Endothelial cell of umbilical vein (primary cell): ENCODE data around the gene TMEM170B. TPM values are rescaled to one million over a fixed set of nuclear protein-coding genes. Genes with fewer than 3 reads are reported as not detected.
A peak's percentile ranks its signal among the peaks of the same experiment; 100 is the strongest.

Source experiments
- BruUV-seq: library from RNA; stranded (reverse); fragments of 400-500 nt; replicated peaks from 2 replicates; lab custom pipeline; 2021; lab: Mats Ljungman, UMichigan
- CTCF ChIA-PET: fragments of 300-600, 350-600 bp; sonication (Branson Sonifier 250); formaldehyde crosslinking; loops from one replicate; lab custom pipeline; 2021; ENCODE audit warnings: antibody characterized with exemption, inconsistent platforms; lab: Charles Lee
- POLR2A ChIA-PET: fragments of 300-600, 350-600 bp; sonication (Branson Sonifier 250); formaldehyde crosslinking; loops from one replicate; lab custom pipeline; 2021; ENCODE audit warnings: antibody characterized with exemption, inconsistent platforms; lab: Charles Lee
- DNase-seq: peaks from one replicate; pipeline ENCODE4 v3.0.0-alpha.2; 2011; ENCODE audit warnings: low read depth, low spot score
- FAIRE-seq: peaks from 2 replicates; lab custom pipeline; 2011; peaks lifted over from hg19 to GRCh38; lab: Jason Lieb, UNC
- H2AFZ ChIP-seq: 2 replicates; pipeline ENCODE4 v1.6.0; 2012; ENCODE audit warnings: low read depth, low read length, control low read depth, inconsistent platforms
- H3K27ac ChIP-seq: 2 replicates; pipeline ENCODE4 v1.5.1; 2011; ENCODE audit warnings: low read depth, mild to moderate bottlenecking, control low read depth, low read length, moderate library complexity; ENCODE audit not compliant: insufficient read depth
- H3K27me3 ChIP-seq, 2 experiments: 2 replicates each; pipeline versions ENCODE4 v1.6.0 to v1.6.1; 2011; ENCODE audit warnings: low read length in 2 of 2, mixed read lengths in 1 of 2; ENCODE audit not compliant: control insufficient read depth in 2 of 2, insufficient read depth in 2 of 2
- H3K36me3 ChIP-seq, 2 experiments: 2 replicates in 1 of 2; 3 replicates in 1 of 2; pipeline ENCODE4 v1.5.1; 2011; ENCODE audit warnings: low read length in 2 of 2, mild to moderate bottlenecking in 1 of 2, moderate library complexity in 1 of 2; ENCODE audit not compliant: control insufficient read depth in 2 of 2, insufficient read depth in 2 of 2; ENCODE audit errors: extremely low read depth in 1 of 2
- H3K4me1 ChIP-seq: 3 replicates; pipeline ENCODE4 v1.5.1; 2011; ENCODE audit warnings: mild to moderate bottlenecking, low read length; ENCODE audit not compliant: control insufficient read depth, insufficient read depth; ENCODE audit errors: extremely low read depth
- H3K4me2 ChIP-seq: 2 replicates; pipeline ENCODE4 v1.6.1; 2011; ENCODE audit warnings: low read length, control low read depth, mixed read lengths; ENCODE audit not compliant: insufficient read depth
- H3K4me3 ChIP-seq, 3 experiments: fragments of 200-600 bp in 1 of 3; sonication (generic), shearing (Covaris generic) in 1 of 3; replicated peaks in 1 of 3; 2 replicates each; pipeline ENCODE4 v1.5.1; 2011 to 2016; ENCODE audit warnings: control low read depth in 3 of 3, low read length in 3 of 3, mild to moderate bottlenecking in 2 of 3, inconsistent platforms in 1 of 3, low read depth in 1 of 3, moderate library complexity in 1 of 3; ENCODE audit not compliant: insufficient read depth in 1 of 3
- H3K79me2 ChIP-seq: 2 replicates; pipeline ENCODE4 v1.6.0; 2012; ENCODE audit warnings: low read length, inconsistent platforms; ENCODE audit not compliant: control insufficient read depth, insufficient read depth
- H3K9ac ChIP-seq: replicated peaks from 2 replicates; pipeline ENCODE3; 2011; ENCODE audit warnings: low read length, control low read depth; ENCODE audit not compliant: insufficient read depth; ENCODE audit errors: extremely low read depth
- H3K9me1 ChIP-seq: replicated peaks from 3 replicates; pipeline ENCODE4 v1.6.0; 2011; ENCODE audit warnings: mild to moderate bottlenecking, low read length; ENCODE audit not compliant: control insufficient read depth, insufficient read depth; ENCODE audit errors: extremely low read depth
- H3K9me3 ChIP-seq: replicated peaks from 2 replicates; pipeline ENCODE4 v1.5.1; 2012; ENCODE audit warnings: low read length, inconsistent platforms; ENCODE audit not compliant: control insufficient read depth, insufficient read depth
- H4K20me1 ChIP-seq: replicated peaks from 2 replicates; pipeline ENCODE3; 2011; ENCODE audit warnings: mild to moderate bottlenecking, low read length; ENCODE audit not compliant: control insufficient read depth, insufficient read depth; ENCODE audit errors: extremely low read depth
- CTCF ChIP-seq, 2 donors: IDR thresholded peaks; 1 replicate in 1 of 2; 2 replicates in 1 of 2; pipeline ENCODE4 v1.5.1; 2011; ENCODE audit warnings: low read length in 2 of 2, mild to moderate bottlenecking in 2 of 2, moderate library complexity in 2 of 2, control low read depth in 1 of 2, inconsistent platforms in 1 of 2, low read depth in 1 of 2; ENCODE audit not compliant: insufficient read depth in 1 of 2; ENCODE audit errors: extremely low read depth in 1 of 2
- EZH2 ChIP-seq: IDR thresholded peaks from 2 replicates; pipeline ENCODE4 v1.6.1; 2012; ENCODE audit warnings: borderline replicate concordance, low read depth, mild to moderate bottlenecking, moderate library complexity, low read length, inconsistent platforms; ENCODE audit not compliant: severe bottlenecking
- FOS ChIP-seq: IDR thresholded peaks from 2 replicates; pipeline ENCODE4 v1.6.1; 2011; ENCODE audit warnings: mild to moderate bottlenecking, low read length, moderate library complexity, borderline replicate concordance; ENCODE audit not compliant: insufficient read depth
- GATA2 ChIP-seq: IDR thresholded peaks from 2 replicates; pipeline ENCODE4 v1.7.0; 2011; ENCODE audit warnings: low read depth, mild to moderate bottlenecking, moderate library complexity, mixed read lengths, low read length; ENCODE audit not compliant: insufficient read length, insufficient read depth
- JUN ChIP-seq: IDR thresholded peaks from 2 replicates; pipeline ENCODE4 v1.6.1; 2011; ENCODE audit warnings: borderline replicate concordance, low read depth; ENCODE audit not compliant: insufficient read length, insufficient read depth
- MAX ChIP-seq: IDR thresholded peaks from 2 replicates; pipeline ENCODE4 v1.6.1; 2011; ENCODE audit not compliant: insufficient read depth, insufficient read length
- MYC ChIP-seq: IDR thresholded peaks from one replicate; pipeline ENCODE4 v1.6.1; 2011; ENCODE audit warnings: mild to moderate bottlenecking, low read depth, low read length
- POLR2A ChIP-seq: IDR thresholded peaks from 2 replicates; pipeline ENCODE4 v1.6.1; 2012; ENCODE audit warnings: low read depth, mild to moderate bottlenecking, control low read depth, low read length
- POLR2AphosphoS5 ChIP-seq: IDR thresholded peaks from 2 replicates; pipeline ENCODE4 v1.6.1; 2012; ENCODE audit warnings: low read depth, mild to moderate bottlenecking, control low read depth, low read length, moderate library complexity; ENCODE audit not compliant: insufficient read depth
- dilution Hi-C: fragments of 300-500 bp; cut with MboI; formaldehyde crosslinking; loops from one replicate; pipeline ENCODE4 v1.15.0; 2019; ENCODE audit warnings: low sequenced_read_pairs; ENCODE audit not compliant: extremely low pct_ligation_motif_present
- intact Hi-C: fragments of 100-400 bp; cut with micrococcal nuclease; formaldehyde crosslinking; loops from one replicate; pipeline ENCODE4 v1.10.0; 2022
- polyA plus RNA-seq, 4 experiments: library from polyadenylated mRNA; depleted of rRNA in 3 of 4; stranded (reverse) in 3 of 4; unstranded in 1 of 4; fragments of >200 nt; gene quantifications; 2 replicates each; pipeline versions ENCODE4 v1.2.1 to v1.2.3, GENCODE V29; 2011 to 2012; ENCODE audit warnings: missing spikeins in 1 of 4
- total RNA-seq: library from RNA; stranded (reverse); gene quantifications from 2 replicates; pipeline ENCODE4 v1.2.3, GENCODE V29; 2021

TMEM170B gene
- total and polyA plus RNA-seq, 2 donors (not counting 3 experiments of a cell fraction or from before 2014, with no cell fraction given), result 1.1 to 4.2 TPM

DNA sequence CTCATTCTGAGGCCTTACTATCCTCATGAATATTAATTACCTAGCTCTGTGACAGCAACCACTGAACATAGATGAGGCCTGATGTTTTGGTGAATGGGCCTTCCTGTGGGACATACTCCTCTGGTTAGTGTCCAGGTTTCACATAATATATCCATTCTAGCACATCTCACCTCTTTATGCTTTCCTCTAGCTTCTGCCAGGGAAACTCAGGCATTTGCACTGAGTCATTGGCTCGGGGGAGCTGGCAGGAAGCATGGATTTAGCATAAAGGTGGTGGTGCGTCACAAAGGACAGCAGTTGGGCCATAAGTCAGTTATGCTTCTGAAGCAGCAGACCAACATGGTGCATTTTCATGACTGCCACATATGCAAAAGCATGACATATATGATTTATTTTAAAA lies 37.5 kb upstream of the TMEM170B start:
- dilution Hi-C loops (no loop called here), intact Hi-C loops (no loop called here)
- Histone ChIP-seq H3K4me1 (peaks cover 5% of the 10 kb centered on the region), H4K20me1 (no peaks in the 10 kb centered on the region), H2AFZ (no peak overlapping the region), H3K36me3 (no peaks in the 10 kb centered on the region), H3K79me2 (no peaks in the 10 kb centered on the region), H3K4me3 (no peak overlapping the region), H3K9ac (no peak overlapping the region), H3K9me1 (no peaks in the 10 kb centered on the region), H3K4me2 (no peak overlapping the region), H3K9me3 (no peaks in the 10 kb centered on the region), H3K27ac (no peak overlapping the region), H3K27me3 (no peaks in the 10 kb centered on the region)
- peak; percentile 9 for DNase-seq
- BruUV-seq, result no TSS peak
- ChIA-PET POLR2A (no interaction called here), CTCF (interaction anchor here (0.6 to 9.2 kb wide), 6 partner anchors 76 to 545 kb away, joined by 3 to 136 read pairs (median 4); partner anchors contain the start of gene SMIM13)
- FAIRE-seq, result peak; percentile 49
- TF ChIP-seq GATA2 (no peak), POLR2A (no peak), JUN (no peak), POLR2AphosphoS5 (no peak), FOS (peak; percentile 16), EZH2 (no peak)

DNA sequence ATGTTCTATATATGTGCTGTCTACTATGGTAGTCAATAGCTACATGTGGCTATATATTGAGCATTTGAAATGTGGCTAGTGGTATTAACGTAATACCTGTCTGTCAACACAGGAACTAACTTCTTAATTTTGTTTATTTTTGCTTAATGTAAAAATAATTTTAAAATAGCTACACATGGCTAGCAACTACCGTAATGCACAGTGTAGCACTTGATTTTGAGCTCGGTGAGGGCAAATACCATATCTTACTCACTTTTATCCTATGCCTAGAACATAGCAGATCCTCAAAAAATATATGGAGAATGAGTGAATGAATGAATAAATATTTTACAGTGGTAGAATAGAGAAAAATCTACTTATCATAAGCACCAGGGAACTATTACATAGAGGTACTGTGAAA lies 28.1 kb upstream of the TMEM170B start:
- no peak overlapping the region for H2AFZ ChIP-seq
- POLR2A ChIA-PET, result no interaction called here
- H3K79me2 ChIP-seq, result no peaks in the 10 kb centered on the region
- CTCF ChIA-PET, result no interaction called here
- H3K9me3 ChIP-seq, result no peaks in the 10 kb centered on the region
- H3K9me1 ChIP-seq, result no peaks in the 10 kb centered on the region
- no peaks in the 10 kb centered on the region for H4K20me1 ChIP-seq
- no peak overlapping the region for H3K4me3 ChIP-seq
- FAIRE-seq (no peak), DNase-seq (no peak)
- TF ChIP-seq GATA2, result no peak
- TF ChIP-seq MAX, result no peak
- no peak for TF ChIP-seq JUN
- no peak for TF ChIP-seq POLR2A
- TF ChIP-seq FOS, result no peak
- TF ChIP-seq MYC, result no peak
- no peak for TF ChIP-seq CTCF (IDR thresholded peaks at IDR 0.05; ENCODE audit: extremely low read depth in 1 of 2, insufficient read depth in 1 of 2, low read depth in 1 of 2, low read length in 2 of 2)
- no peak for TF ChIP-seq POLR2AphosphoS5
- no peak for TF ChIP-seq EZH2
- intact Hi-C loops (no loop called here), dilution Hi-C loops (no loop called here)
- H3K36me3 ChIP-seq, result no peaks in the 10 kb centered on the region
- H3K9ac ChIP-seq, result no peak overlapping the region
- H3K4me1 ChIP-seq, result no peaks in the 10 kb centered on the region
- no TSS peak for BruUV-seq
- H3K27ac ChIP-seq, result no peak overlapping the region
- no peaks in the 10 kb centered on the region for H3K27me3 ChIP-seq
- no peak overlapping the region for H3K4me2 ChIP-seq
